Measurements from ENCODE around the gene COQ8A. TPM values are rescaled to one million over a fixed set of nuclear protein-coding genes. Genes with fewer than 3 reads are reported as not detected.

COQ8A gene
- polyA plus RNA-seq, 1 donor from 2014 or later = 13.2 TPM

DNA sequence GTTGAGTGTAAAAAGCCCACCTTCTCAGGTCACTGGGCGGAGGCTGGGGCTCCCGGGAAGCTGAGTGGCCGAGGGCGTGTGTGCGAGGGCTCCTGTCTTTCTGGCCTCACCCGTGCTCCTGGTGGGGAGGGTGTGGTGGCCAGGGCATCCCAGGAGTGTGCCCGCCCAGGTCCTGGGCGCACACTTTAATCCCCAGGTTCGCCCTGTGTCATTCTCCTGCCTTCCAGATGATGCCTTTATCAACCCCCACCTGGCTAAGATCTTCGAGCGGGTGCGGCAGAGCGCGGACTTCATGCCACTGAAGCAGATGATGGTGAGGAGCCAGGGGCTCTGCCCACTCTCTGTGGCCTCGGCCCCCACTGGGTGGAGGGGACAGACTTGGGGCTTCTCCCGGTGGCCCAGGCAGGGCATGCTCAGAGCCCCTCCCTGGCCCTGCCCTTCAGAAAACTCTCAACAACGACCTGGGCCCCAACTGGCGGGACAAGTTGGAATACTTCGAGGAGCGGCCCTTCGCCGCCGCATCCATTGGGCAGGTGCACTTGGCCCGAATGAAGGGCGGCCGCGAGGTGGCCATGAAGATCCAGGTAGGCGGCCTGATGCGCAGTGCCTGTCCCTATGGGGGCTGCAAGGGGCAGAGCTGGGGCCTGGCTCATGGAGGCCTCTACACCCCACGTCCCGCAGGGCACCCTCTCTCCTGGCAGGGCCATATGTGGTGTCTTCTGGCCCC is 42.5 kb downstream of the COQ8A start:
- no peaks in the 10 kb centered on the region for H4K20me1 ChIP-seq (ENCODE audit: insufficient read depth)
- no peak overlapping the region for H3K4me2 ChIP-seq (ENCODE audit: low read length)
- no peaks in the 10 kb centered on the region for H3K27me3 ChIP-seq (ENCODE audit: insufficient read depth, low read depth, low read length)
- H3K9me2 ChIP-seq (ENCODE audit: insufficient read depth, low read length) = no peaks in the 10 kb centered on the region
- no peak overlapping the region for H2AFZ ChIP-seq (ENCODE audit: low read depth, low read length)
- no peak overlapping the region for H3K27ac ChIP-seq (ENCODE audit: low read length)
- TF ChIP-seq EP300 (conservative IDR thresholded peaks at IDR 0.05; ENCODE audit: poor library complexity, severe bottlenecking) (no peak), SMC3 (conservative IDR thresholded peaks at IDR 0.05; ENCODE audit: poor library complexity) (no peak), EZH2 (IDR thresholded peaks at IDR 0.05; ENCODE audit: borderline replicate concordance, insufficient read depth, low read length, poor library complexity, severe bottlenecking) (no peak), MXI1 (conservative IDR thresholded peaks at IDR 0.05; ENCODE audit: poor library complexity, severe bottlenecking) (no peak), RAD21 (conservative IDR thresholded peaks at IDR 0.05) (no peak), POLR2AphosphoS5 (IDR thresholded peaks at IDR 0.05) (no peak), TAF1 (IDR thresholded peaks at IDR 0.05; ENCODE audit: low read depth) (no peak)
- TF ChIP-seq, protein P1, sequence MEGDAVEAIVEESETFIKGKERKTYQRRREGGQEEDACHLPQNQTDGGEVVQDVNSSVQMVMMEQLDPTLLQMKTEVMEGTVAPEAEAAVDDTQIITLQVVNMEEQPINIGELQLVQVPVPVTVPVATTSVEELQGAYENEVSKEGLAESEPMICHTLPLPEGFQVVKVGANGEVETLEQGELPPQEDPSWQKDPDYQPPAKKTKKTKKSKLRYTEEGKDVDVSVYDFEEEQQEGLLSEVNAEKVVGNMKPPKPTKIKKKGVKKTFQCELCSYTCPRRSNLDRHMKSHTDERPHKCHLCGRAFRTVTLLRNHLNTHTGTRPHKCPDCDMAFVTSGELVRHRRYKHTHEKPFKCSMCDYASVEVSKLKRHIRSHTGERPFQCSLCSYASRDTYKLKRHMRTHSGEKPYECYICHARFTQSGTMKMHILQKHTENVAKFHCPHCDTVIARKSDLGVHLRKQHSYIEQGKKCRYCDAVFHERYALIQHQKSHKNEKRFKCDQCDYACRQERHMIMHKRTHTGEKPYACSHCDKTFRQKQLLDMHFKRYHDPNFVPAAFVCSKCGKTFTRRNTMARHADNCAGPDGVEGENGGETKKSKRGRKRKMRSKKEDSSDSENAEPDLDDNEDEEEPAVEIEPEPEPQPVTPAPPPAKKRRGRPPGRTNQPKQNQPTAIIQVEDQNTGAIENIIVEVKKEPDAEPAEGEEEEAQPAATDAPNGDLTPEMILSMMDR (IDR thresholded peaks at IDR 0.05; ENCODE audit: poor library complexity, severe bottlenecking) = no peak
- TF ChIP-seq, protein P2, sequence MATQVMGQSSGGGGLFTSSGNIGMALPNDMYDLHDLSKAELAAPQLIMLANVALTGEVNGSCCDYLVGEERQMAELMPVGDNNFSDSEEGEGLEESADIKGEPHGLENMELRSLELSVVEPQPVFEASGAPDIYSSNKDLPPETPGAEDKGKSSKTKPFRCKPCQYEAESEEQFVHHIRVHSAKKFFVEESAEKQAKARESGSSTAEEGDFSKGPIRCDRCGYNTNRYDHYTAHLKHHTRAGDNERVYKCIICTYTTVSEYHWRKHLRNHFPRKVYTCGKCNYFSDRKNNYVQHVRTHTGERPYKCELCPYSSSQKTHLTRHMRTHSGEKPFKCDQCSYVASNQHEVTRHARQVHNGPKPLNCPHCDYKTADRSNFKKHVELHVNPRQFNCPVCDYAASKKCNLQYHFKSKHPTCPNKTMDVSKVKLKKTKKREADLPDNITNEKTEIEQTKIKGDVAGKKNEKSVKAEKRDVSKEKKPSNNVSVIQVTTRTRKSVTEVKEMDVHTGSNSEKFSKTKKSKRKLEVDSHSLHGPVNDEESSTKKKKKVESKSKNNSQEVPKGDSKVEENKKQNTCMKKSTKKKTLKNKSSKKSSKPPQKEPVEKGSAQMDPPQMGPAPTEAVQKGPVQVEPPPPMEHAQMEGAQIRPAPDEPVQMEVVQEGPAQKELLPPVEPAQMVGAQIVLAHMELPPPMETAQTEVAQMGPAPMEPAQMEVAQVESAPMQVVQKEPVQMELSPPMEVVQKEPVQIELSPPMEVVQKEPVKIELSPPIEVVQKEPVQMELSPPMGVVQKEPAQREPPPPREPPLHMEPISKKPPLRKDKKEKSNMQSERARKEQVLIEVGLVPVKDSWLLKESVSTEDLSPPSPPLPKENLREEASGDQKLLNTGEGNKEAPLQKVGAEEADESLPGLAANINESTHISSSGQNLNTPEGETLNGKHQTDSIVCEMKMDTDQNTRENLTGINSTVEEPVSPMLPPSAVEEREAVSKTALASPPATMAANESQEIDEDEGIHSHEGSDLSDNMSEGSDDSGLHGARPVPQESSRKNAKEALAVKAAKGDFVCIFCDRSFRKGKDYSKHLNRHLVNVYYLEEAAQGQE (IDR thresholded peaks at IDR 0.05; ENCODE audit: borderline replicate concordance) = no peak
- no peaks in the 10 kb centered on the region for H3F3A ChIP-seq (ENCODE audit: insufficient read depth, low read length, poor library complexity, severe bottlenecking)
- no peaks in the 10 kb centered on the region for H3K36me3 ChIP-seq (ENCODE audit: insufficient read depth, low read length)
- no peaks in the 10 kb centered on the region for H3K9me3 ChIP-seq (ENCODE audit: low read length)
- no peaks in the 10 kb centered on the region for H3K79me2 ChIP-seq (replicated peaks; ENCODE audit: insufficient read depth, low read length)
- H3K4me3 ChIP-seq (ENCODE audit: low read length) = no peak overlapping the region
- no peak overlapping the region for H3K9ac ChIP-seq (ENCODE audit: low read length)

DNA sequence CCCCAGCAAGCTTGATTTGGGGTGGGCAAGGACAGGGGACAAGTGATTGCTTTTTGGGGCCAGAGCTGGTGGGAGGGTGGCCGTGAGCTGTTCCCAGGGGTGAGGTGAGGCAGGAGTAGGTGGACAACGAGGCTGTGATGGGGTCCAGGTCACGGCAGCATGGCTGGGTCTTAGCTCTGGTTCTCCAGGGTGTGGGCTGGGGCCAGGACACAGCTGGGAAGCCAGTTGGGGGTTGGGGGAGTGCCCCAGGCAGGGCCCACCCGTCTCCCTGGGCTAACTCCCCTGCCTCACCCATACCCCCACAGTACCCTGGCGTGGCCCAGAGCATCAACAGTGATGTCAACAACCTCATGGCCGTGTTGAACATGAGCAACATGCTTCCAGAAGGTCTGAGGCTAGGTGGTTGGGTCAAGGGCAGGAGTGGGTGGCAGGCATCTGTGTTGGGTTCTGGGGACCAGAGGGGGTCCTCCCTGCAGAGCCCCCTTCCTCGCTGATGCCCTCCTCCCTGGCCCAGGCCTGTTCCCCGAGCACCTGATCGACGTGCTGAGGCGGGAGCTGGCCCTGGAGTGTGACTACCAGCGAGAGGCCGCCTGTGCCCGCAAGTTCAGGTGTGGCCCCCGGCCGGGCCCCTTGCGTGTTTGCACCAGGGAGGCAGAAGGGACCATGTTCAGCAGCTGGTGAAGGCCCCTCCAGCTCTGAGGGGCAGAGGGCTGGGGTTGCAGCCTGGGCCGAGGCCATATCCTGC is 43.3 kb downstream of the COQ8A start:
- Histone ChIP-seq H3K36me3 (ENCODE audit: insufficient read depth, low read length) (no peaks in the 10 kb centered on the region), H3K4me3 (ENCODE audit: low read length) (no peak overlapping the region), H3K27ac (ENCODE audit: low read length) (no peak overlapping the region), H3K27me3 (ENCODE audit: insufficient read depth, low read depth, low read length) (no peaks in the 10 kb centered on the region), H3K9me2 (ENCODE audit: insufficient read depth, low read length) (no peaks in the 10 kb centered on the region), H3F3A (ENCODE audit: insufficient read depth, low read length, poor library complexity, severe bottlenecking) (no peaks in the 10 kb centered on the region), H4K20me1 (ENCODE audit: insufficient read depth) (no peaks in the 10 kb centered on the region), H3K9me3 (ENCODE audit: low read length) (no peaks in the 10 kb centered on the region), H3K79me2 (replicated peaks; ENCODE audit: insufficient read depth, low read length) (no peaks in the 10 kb centered on the region), H2AFZ (ENCODE audit: low read depth, low read length) (no peak overlapping the region), H3K9ac (ENCODE audit: low read length) (no peak overlapping the region), H3K4me2 (ENCODE audit: low read length) (no peak overlapping the region)
- TF ChIP-seq MXI1 (conservative IDR thresholded peaks at IDR 0.05; ENCODE audit: poor library complexity, severe bottlenecking) (no peak), EP300 (conservative IDR thresholded peaks at IDR 0.05; ENCODE audit: poor library complexity, severe bottlenecking) (no peak)
- TF ChIP-seq, protein P1 (IDR thresholded peaks at IDR 0.05; ENCODE audit: poor library complexity, severe bottlenecking) = no peak

Measured in neural cell (in vitro differentiated cells).